ENCODE results near the gene ZC3H4. TPM values are rescaled to one million over a fixed set of nuclear protein-coding genes. Genes with fewer than 3 reads are reported as not detected.

ZC3H4 gene
- total and polyA plus RNA-seq, 2 of the 8 experiments (the other 6 are each of a cell fraction or from before 2014, with no cell fraction given), result 6.6 to 92.0 TPM

GRCh38 chr19:47112997-47113849 is at the start of gene ZC3H4 (continued):
- TF ChIP-seq SAP30 (IDR thresholded peaks at IDR 0.05; ENCODE audit: insufficient read depth, insufficient replicate concordance, low read length), result no peak
- TF ChIP-seq MAX (IDR thresholded peaks at IDR 0.05), result peak; percentile 91
- TF ChIP-seq POU5F1 (IDR thresholded peaks at IDR 0.05; ENCODE audit: low read depth, low read length), result no peak
- TF ChIP-seq SRF (IDR thresholded peaks at IDR 0.05; ENCODE audit: low read depth, low read length), result no peak
- TF ChIP-seq MAFK (IDR thresholded peaks at IDR 0.05; ENCODE audit: low read depth, low read length), result no peak
- peak; percentile 99 for TF ChIP-seq JUND (IDR thresholded peaks at IDR 0.05; ENCODE audit: low read length)
- no peak for TF ChIP-seq RBBP5 (IDR thresholded peaks at IDR 0.05; ENCODE audit: borderline replicate concordance, low read depth, low read length)
- TF ChIP-seq HDAC6 (IDR thresholded peaks at IDR 0.05; ENCODE audit: low read depth, low read length), result no peak
- TF ChIP-seq GTF2F1 (IDR thresholded peaks at IDR 0.05; ENCODE audit: borderline replicate concordance, low read depth, low read length), result peak; percentile 9; the same call in 1 of the 2 replicates
- TF ChIP-seq TCF12 (IDR thresholded peaks at IDR 0.05; ENCODE audit: low read depth, low read length), result 0 out of 2 replicates have a peak, but pooled peaks have one; percentile 9
- peak; percentile 86 for TF ChIP-seq TBP (IDR thresholded peaks at IDR 0.05; ENCODE audit: low read depth, low read length)
- no peak for TF ChIP-seq ZNF274 (IDR thresholded peaks at IDR 0.05; ENCODE audit: borderline replicate concordance, extremely low read depth, low read length)
- TF ChIP-seq KDM4A (IDR thresholded peaks at IDR 0.05; ENCODE audit: low read depth, low read length, severe bottlenecking), result peak; percentile 16
- TF ChIP-seq RFX5 (IDR thresholded peaks at IDR 0.05; ENCODE audit: borderline replicate concordance, low read depth, low read length), result no peak
- TF ChIP-seq RAD21 (IDR thresholded peaks at IDR 0.05 in 1 of 2, conservative IDR thresholded peaks at IDR 0.05 in 1 of 2; ENCODE audit: low read depth in 2 of 2, low read length in 2 of 2), result no peak
- no peak for TF ChIP-seq RXRA (IDR thresholded peaks at IDR 0.05; ENCODE audit: insufficient read depth, low read depth, low read length)
- peak; percentile 75 for TF ChIP-seq CEBPB (IDR thresholded peaks at IDR 0.05; ENCODE audit: low read depth, low read length)
- no peak for TF ChIP-seq NRF1 (IDR thresholded peaks at IDR 0.05; ENCODE audit: low read depth, low read length)
- TF ChIP-seq JUN (IDR thresholded peaks at IDR 0.05; ENCODE audit: low read depth, low read length), result peak; percentile 95
- TF ChIP-seq USF2 (IDR thresholded peaks at IDR 0.05; ENCODE audit: low read length), result peak; percentile 96
- peak; percentile 81 for TF ChIP-seq ATF3 (IDR thresholded peaks at IDR 0.05; ENCODE audit: insufficient read depth, low read depth, low read length)
- TF ChIP-seq TAF1 (IDR thresholded peaks at IDR 0.05; ENCODE audit: low read depth, low read length), result peak; percentile 89
